GM12872 (cell line): ENCODE data around the gene CEMIP2.

Source experiments
- TF ChIP-seq, protein P1 (sequence below): IDR thresholded peaks from 3 replicates; pipeline ENCODE4 v1.5.1; 2011; ENCODE audit warnings: low read depth, mild to moderate bottlenecking, low read length, moderate library complexity; ENCODE audit not compliant: insufficient read depth

The CEMIP2 gene

DNA sequence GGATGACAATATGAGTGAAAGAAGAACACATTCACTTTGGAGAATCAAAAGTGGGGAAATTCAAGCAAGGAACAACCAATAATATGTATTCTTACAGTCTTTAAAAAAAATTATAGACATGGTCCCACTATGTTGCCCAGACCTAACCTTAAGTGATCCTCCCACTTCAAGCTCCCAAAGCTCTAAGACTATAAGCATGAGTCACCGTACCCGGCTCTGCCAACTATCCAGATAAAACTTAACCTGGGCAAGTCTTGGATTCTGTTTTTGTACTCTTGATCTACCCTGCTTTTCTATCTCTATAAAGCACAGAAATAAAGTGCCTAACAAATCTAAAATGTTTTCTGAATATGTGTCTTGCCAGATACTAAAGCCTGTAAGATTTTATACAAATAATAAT is 30.9 kb downstream of the CEMIP2 start:
- TF ChIP-seq, protein P1, sequence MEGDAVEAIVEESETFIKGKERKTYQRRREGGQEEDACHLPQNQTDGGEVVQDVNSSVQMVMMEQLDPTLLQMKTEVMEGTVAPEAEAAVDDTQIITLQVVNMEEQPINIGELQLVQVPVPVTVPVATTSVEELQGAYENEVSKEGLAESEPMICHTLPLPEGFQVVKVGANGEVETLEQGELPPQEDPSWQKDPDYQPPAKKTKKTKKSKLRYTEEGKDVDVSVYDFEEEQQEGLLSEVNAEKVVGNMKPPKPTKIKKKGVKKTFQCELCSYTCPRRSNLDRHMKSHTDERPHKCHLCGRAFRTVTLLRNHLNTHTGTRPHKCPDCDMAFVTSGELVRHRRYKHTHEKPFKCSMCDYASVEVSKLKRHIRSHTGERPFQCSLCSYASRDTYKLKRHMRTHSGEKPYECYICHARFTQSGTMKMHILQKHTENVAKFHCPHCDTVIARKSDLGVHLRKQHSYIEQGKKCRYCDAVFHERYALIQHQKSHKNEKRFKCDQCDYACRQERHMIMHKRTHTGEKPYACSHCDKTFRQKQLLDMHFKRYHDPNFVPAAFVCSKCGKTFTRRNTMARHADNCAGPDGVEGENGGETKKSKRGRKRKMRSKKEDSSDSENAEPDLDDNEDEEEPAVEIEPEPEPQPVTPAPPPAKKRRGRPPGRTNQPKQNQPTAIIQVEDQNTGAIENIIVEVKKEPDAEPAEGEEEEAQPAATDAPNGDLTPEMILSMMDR = no peak

DNA sequence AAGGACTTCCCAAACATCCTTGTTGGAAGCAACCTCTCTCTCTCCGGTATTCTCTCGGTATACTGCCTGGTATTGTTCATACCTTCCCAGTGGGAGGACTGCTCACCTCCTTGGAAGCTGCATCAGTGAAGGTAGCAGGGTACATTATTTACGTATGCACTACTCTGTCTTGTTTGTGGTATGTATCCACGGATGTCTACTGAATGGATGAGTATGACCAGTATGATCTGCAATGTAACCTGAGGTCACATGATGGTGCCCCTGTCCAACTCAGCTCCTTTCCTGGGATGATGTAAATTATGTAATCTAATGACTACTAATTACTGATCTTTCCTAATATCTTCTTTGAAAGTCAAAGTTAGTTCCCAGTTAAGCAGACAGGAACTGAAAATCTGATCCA is 32.1 kb downstream of the CEMIP2 start:
- TF ChIP-seq, protein P1 = no peak

DNA sequence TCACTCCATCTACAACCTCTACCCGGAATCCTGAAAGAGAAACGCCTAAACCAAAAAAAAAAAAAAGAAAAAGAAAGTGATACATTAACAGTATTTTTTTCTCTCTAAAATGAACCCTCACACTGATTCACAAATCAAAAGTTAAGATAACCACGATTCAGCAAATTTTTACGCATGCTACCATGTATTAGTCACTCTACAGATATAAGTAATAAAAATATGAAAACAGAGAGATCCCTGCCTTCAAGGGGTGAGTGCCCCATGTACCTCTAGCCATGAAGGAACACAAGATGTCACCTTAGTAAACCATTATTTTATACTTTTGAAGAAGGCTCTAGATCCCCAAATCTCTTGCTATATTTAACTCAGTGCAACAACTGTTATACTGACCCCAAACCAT is 33.4 kb downstream of the CEMIP2 start:
- TF ChIP-seq, protein P1 = no peak

DNA sequence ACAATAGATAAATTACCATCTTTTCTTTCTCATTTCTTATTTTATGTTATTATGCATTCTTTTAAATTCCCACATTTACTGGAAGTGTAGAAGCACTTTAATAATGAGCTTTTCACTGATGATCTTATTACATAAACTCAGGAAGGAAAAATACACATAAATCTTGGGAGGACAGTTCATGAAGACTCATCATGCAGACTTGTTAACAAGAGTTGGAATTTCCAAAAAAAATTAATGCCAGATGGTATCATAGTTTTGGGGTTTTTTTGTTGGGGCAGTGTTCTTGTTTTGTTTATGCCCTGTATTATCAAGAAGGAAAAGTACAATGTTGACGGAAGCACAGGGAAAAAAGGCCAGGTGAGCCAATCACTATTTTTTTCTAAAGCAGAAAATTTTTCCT is 35.1 kb downstream of the CEMIP2 start:
- TF ChIP-seq, protein P1 = no peak

DNA sequence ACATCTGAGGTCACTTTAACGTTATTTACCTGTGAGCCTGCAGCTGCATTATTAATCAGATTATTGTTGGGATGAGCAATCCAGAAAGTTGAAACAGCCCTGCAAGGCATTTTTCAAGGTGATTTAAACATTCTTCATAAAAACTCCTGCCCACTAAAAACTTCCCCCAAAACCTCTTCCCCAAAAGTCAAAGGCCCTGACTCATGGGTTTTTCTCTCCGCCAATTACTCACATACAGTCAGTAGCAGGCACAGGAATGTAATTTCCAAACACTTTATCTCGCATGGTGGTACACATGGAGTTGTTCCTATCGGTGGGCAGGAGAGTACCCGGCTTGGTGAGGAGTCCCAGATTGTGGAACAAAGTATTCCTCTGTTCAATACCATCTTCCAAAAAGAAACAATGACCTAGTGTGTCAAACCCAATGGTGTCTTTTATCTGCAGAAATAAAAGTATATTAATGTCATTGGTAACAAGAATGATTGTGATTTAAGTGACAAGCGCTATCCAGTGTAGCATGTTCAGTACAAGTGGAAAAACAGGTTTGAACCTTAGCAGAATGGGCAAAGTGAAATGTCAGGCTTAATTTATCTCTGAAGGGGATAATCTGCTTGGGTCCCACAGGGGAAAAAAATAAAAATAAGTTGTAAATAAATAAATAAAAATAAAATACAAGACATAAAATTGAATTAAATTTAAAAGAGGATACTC is 38.3 kb downstream of the CEMIP2 start:
- TF ChIP-seq, protein P1 = no peak

DNA sequence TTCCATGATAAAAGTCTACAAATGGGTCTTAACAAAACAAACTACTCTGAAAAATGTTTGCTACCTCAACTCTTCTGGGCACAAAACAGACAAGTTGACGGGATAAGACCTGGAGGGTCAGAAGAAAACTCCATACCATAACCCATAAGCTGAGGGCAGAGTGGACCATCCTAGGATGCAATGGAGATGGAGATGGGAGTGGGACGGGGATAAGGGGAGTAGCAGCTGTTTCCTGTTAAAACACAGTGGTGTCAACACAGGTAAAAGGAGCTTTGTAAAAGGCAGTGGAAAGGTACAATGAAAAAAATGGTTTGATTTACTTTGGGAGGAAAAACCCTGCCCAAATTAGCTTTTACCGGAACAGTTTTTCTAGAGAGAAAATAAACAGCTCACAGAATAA is 41.6 kb downstream of the CEMIP2 start:
- TF ChIP-seq, protein P1 = no peak

DNA sequence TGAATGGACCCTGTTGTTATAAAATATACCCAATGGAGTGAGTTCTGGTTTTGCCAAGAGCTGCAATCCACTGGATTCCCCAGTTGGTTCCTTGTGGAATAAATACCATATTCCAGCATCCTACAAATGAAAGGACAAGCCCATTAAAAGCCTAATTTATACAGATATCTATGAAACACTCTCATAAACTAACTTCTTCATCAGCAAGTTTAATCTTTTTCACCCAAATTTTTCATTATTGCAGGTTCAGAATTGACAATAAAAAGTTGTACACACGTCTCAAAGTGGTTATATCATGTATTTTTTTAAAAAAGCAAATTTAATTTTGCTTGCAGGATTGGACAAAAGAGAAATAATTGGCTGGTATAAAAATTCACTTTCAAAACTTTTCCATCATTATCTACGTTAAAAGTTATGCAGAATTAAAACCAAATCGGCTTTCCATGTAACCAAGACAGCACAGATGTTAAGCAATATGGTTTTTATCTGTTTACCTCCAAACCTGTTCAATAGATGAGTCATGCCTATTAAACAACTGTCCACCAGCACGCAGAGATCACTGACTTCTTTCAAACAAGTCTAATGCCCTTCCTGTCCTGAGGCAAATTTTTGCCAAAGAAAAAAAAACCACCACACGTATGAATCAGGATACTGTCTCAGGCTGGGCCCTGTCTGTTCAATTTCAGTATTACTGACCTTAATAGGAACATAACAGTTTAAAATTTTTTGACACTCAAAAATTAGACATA is 42.5 kb downstream of the CEMIP2 start:
- TF ChIP-seq, protein P1 = no peak
